SU-DHL-6 (cell line): Measurements from ENCODE around the gene SH3RF3.

ENCODE experiments used
- H2AFZ ChIP-seq: fragments of 200-600 bp; sonication (generic); 2 replicates; pipeline ENCODE4 v1.6.1; 2014; ENCODE audit warnings: low read depth, mild to moderate bottlenecking, moderate library complexity, mixed read lengths, antibody characterized with exemption, low read length; ENCODE audit not compliant: severe bottlenecking
- H3F3A ChIP-seq: fragments of 200-600 bp; shearing (Covaris generic); 2 replicates; pipeline ENCODE4 v1.6.0; 2016; ENCODE audit warnings: antibody characterized with exemption, mild to moderate bottlenecking; ENCODE audit not compliant: insufficient read depth
- H3K27ac ChIP-seq: fragments of 200-600 bp; sonication (generic); 2 replicates; pipeline ENCODE4 v1.5.1; 2016; ENCODE audit warnings: low read depth, mild to moderate bottlenecking, low read length, moderate library complexity, mixed read lengths
- H3K27me3 ChIP-seq: fragments of 200-600 bp; sonication (generic), shearing (Covaris generic); 2 replicates; pipeline ENCODE4 v1.6.0; 2014; ENCODE audit warnings: mild to moderate bottlenecking, low read length
- H3K36me3 ChIP-seq: fragments of 200-600 bp; sonication (generic); 2 replicates; pipeline ENCODE4 v1.6.1; 2014; ENCODE audit warnings: mild to moderate bottlenecking, low read length, mixed read lengths
- H3K4me2 ChIP-seq: fragments of 300-600, 200-600 bp; shearing (Covaris generic), sonication (generic); 2 replicates; pipeline ENCODE4 v1.6.0; 2014; ENCODE audit warnings: low read length, low read depth, mild to moderate bottlenecking; ENCODE audit not compliant: poor library complexity, severe bottlenecking
- H3K4me3 ChIP-seq: fragments of 200-600 bp; sonication (generic); 2 replicates; pipeline ENCODE4 v1.5.1; 2014; ENCODE audit warnings: antibody characterized with exemption, low read length, mild to moderate bottlenecking, mixed read lengths; ENCODE audit not compliant: insufficient read depth, poor library complexity, severe bottlenecking
- H3K79me2 ChIP-seq: fragments of 200-600 bp; sonication (generic); 2 replicates; pipeline ENCODE4 v1.6.1; 2014; ENCODE audit warnings: mild to moderate bottlenecking, low read length, moderate library complexity; ENCODE audit not compliant: insufficient read depth
- H3K9ac ChIP-seq: fragments of 200-600 bp; sonication (generic); 2 replicates; pipeline ENCODE4 v1.7.0; 2014; ENCODE audit warnings: mild to moderate bottlenecking, low read length
- H3K9me2 ChIP-seq: fragments of 200-600 bp; sonication (generic); replicated peaks from 2 replicates; pipeline ENCODE4 v1.6.1; 2014; ENCODE audit warnings: low read length; ENCODE audit not compliant: insufficient read depth
- H3K9me3 ChIP-seq: fragments of 200-600 bp; sonication (generic); 2 replicates; pipeline ENCODE4 v1.6.1; 2014; ENCODE audit warnings: low read length, mixed read lengths; ENCODE audit not compliant: insufficient read depth
- H4K20me1 ChIP-seq: fragments of 200-600 bp; sonication (generic); 2 replicates; pipeline ENCODE4 v1.6.1; 2014; ENCODE audit warnings: low read depth, mild to moderate bottlenecking, antibody characterized with exemption, low read length, moderate library complexity, mixed read lengths
- EZH2phosphoT487 ChIP-seq: fragments of 200-600 bp; sonication (generic), shearing (Covaris generic); conservative IDR thresholded peaks from 2 replicates; pipeline ENCODE4 v1.6.1; 2018; ENCODE audit warnings: mild to moderate bottlenecking, antibody characterized with exemption, low read length, moderate library complexity, mixed read lengths
- TF ChIP-seq, protein P1 (sequence below): fragments of 200-600 bp; sonication (generic); IDR thresholded peaks from one replicate; pipeline ENCODE4 v1.5.1; 2017; ENCODE audit warnings: antibody characterized with exemption, mild to moderate bottlenecking, low read length, moderate library complexity; ENCODE audit not compliant: insufficient read depth, poor library complexity, severe bottlenecking

SH3RF3 gene

DNA sequence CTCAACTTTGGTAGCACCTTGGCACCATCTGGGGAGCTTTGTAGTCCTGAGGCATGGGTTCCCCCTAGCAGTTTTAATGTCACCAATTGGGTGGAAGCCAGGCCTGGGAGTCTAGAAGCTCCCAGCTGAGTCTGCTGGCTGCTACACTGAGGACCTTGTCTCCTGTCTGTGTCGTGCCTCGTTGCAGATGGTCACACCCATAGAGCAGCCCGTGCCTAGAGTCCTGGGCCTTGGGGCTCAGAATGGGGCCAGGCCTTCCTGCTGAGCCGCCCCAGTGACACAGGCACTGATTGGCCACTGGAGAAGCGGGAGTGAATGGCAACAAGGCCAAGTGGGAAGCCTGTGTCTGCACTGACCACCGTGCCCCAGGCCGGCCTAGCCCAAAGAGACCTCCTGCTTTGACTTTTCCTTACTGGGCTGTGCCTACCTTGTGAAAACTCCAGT is 113.2 kb downstream of the SH3RF3 start:
- H3K27me3 ChIP-seq = no peaks in the 10 kb centered on the region
- no peak overlapping the region for H3K9ac ChIP-seq
- no peaks in the 10 kb centered on the region for H3K79me2 ChIP-seq
- H3K4me2 ChIP-seq = no peak overlapping the region
- TF ChIP-seq, protein P1, sequence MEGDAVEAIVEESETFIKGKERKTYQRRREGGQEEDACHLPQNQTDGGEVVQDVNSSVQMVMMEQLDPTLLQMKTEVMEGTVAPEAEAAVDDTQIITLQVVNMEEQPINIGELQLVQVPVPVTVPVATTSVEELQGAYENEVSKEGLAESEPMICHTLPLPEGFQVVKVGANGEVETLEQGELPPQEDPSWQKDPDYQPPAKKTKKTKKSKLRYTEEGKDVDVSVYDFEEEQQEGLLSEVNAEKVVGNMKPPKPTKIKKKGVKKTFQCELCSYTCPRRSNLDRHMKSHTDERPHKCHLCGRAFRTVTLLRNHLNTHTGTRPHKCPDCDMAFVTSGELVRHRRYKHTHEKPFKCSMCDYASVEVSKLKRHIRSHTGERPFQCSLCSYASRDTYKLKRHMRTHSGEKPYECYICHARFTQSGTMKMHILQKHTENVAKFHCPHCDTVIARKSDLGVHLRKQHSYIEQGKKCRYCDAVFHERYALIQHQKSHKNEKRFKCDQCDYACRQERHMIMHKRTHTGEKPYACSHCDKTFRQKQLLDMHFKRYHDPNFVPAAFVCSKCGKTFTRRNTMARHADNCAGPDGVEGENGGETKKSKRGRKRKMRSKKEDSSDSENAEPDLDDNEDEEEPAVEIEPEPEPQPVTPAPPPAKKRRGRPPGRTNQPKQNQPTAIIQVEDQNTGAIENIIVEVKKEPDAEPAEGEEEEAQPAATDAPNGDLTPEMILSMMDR = no peak
- TF ChIP-seq EZH2phosphoT487 = no peak
- no peaks in the 10 kb centered on the region for H4K20me1 ChIP-seq
- H3F3A ChIP-seq = no peaks in the 10 kb centered on the region
- H2AFZ ChIP-seq = no peak overlapping the region
- H3K9me2 ChIP-seq = no peaks in the 10 kb centered on the region
- H3K4me3 ChIP-seq = no peak overlapping the region
- no peak overlapping the region for H3K27ac ChIP-seq
- no peaks in the 10 kb centered on the region for H3K36me3 ChIP-seq
- H3K9me3 ChIP-seq = no peaks in the 10 kb centered on the region

DNA sequence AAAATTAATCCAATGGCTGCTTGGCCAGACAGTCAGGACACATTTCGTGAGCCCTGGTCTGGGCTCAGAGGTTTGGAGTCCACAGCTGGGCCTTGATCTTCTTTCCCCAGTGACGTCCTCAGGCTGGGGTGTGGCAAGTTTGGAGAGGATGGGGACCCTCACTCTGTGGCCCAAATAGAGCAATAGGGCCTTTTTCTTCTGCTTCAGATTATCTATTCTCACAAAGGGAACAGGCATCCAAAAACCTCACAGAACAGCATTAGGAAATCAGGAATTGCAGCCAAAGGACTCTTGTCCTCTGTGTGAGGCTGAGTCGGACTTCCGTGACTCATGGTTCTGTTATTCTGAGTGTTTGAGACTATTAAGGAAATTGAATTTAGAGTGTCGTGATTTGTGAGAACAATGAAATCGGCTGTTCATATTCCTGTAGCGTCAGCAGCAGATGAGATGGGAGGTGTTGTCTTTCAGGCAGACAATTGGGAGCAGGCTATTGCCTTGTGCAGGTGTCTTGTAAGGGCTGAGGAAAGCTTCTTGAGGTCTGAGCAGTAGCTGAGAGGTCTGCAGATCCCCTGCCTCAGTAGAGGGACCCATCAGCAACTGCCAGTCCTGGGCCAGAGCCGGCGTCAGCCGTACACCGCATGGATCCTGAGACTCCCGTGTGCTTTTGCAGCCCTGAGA is 113.8 kb downstream of the SH3RF3 start:
- Histone ChIP-seq H3K4me3 (no peak overlapping the region), H3K9ac (no peak overlapping the region), H3K27me3 (no peaks in the 10 kb centered on the region), H2AFZ (no peak overlapping the region), H3K4me2 (no peak overlapping the region), H3K9me3 (no peaks in the 10 kb centered on the region), H4K20me1 (no peaks in the 10 kb centered on the region), H3F3A (no peaks in the 10 kb centered on the region), H3K27ac (no peak overlapping the region), H3K79me2 (no peaks in the 10 kb centered on the region), H3K36me3 (no peaks in the 10 kb centered on the region), H3K9me2 (no peaks in the 10 kb centered on the region)
- TF ChIP-seq, protein P1 = no peak
- TF ChIP-seq EZH2phosphoT487 = no peak

DNA sequence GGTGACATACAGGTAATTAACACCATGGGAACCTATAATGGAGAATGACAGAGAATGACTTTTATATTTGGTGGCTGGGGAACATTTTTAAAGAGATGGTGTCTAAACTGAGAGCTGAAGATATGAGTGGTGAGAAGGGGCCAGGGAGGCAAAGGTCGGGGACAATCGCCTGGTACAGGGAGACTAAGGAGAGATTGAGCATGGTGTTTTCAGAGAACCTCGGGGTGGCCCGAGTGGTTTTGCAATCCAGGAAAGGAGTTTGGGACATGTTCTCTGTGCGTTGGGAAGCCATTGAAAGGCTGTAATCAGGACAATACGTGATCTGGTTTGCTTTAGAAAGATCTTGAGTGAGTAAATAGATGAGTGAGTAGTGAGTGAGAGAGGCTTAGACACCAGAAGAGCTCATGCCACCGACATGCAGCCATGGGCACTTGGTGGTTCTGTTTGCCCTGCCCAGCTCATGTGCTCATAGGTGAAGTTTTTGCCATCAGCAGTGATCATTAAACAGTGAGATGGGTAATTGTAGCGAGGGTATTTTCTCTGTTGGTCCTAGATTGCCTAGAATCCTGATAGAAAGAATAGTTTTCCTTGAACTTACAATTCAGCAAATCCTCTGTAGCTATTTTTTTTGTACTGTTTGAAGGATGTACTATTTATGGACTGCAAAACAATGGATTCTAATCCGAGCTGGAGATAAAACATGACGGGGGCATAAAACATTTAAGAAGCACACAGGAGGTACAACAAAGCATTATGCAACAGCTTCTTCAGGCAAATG is 114.7 kb downstream of the SH3RF3 start:
- TF ChIP-seq EZH2phosphoT487 = no peak
- TF ChIP-seq, protein P1 = no peak
- H3K27me3 ChIP-seq = no peaks in the 10 kb centered on the region
- H3K9me2 ChIP-seq = no peaks in the 10 kb centered on the region
- H3K4me2 ChIP-seq = no peak overlapping the region
- no peaks in the 10 kb centered on the region for H3K9me3 ChIP-seq
- no peak overlapping the region for H3K4me3 ChIP-seq
- H3F3A ChIP-seq = no peaks in the 10 kb centered on the region
- no peaks in the 10 kb centered on the region for H4K20me1 ChIP-seq
- no peak overlapping the region for H2AFZ ChIP-seq
- no peak overlapping the region for H3K27ac ChIP-seq
- no peak overlapping the region for H3K9ac ChIP-seq
- no peaks in the 10 kb centered on the region for H3K79me2 ChIP-seq
- H3K36me3 ChIP-seq = no peaks in the 10 kb centered on the region
